Esophagus muscularis mucosa (tissue), 4 donors: Measurements from ENCODE around the gene SLBP. TPM values are rescaled to one million over a fixed set of nuclear protein-coding genes. Genes with fewer than 3 reads are reported as not detected.

Experiments used
- DNase-seq: peaks from one replicate; pipeline ENCODE4 v3.0.0-alpha.2; 2017; ENCODE audit errors: extremely low spot score
- H3K27ac ChIP-seq, 4 donors: fragments of 200-600 bp; sonication (generic); replicated peaks in 1 of 4; 1 replicate in 3 of 4; 2 replicates in 1 of 4; pipeline ENCODE4 v1.5.1; 2016 to 2019; ENCODE audit warnings: mild to moderate bottlenecking in 1 of 4
- H3K27me3 ChIP-seq, 4 donors: fragments of 200-600 bp; sonication (generic); one replicate each; pipeline versions ENCODE4 v1.5.1 to v1.6.0; 2016 to 2019
- H3K36me3 ChIP-seq, 4 donors: fragments of 200-600 bp; sonication (generic); one replicate each; pipeline ENCODE4 v1.5.1; 2016 to 2019
- H3K4me1 ChIP-seq, 4 donors: fragments of 200-600 bp; sonication (generic); one replicate each; pipeline ENCODE4 v1.5.1; 2016 to 2019
- H3K4me3 ChIP-seq, 4 donors: fragments of 200-600 bp; sonication (generic); 1 replicate in 2 of 4; 2 replicates in 2 of 4; pipeline ENCODE4 v1.5.1; 2016 to 2019; ENCODE audit warnings: mild to moderate bottlenecking in 4 of 4, moderate library complexity in 1 of 4
- H3K9me3 ChIP-seq, 4 donors: fragments of 200-600 bp; sonication (generic); 1 replicate in 3 of 4; 2 replicates in 1 of 4; pipeline ENCODE4 v1.5.1; 2016 to 2019
- EP300 ChIP-seq: sonication (generic); formaldehyde crosslinking; IDR thresholded peaks from one replicate; pipeline ENCODE4 v1.6.1; 2017; ENCODE audit warnings: antibody characterized with exemption
- POLR2A ChIP-seq: fragments of 450-650 bp; IDR thresholded peaks from one replicate; pipeline ENCODE4 v1.6.1; 2017; ENCODE audit warnings: antibody characterized with exemption, moderate library complexity, mild to moderate bottlenecking, low read depth
- POLR2AphosphoS5 ChIP-seq, 2 donors: sonication (generic); formaldehyde crosslinking; IDR thresholded peaks; one replicate each; pipeline ENCODE4 v1.6.1; 2017; ENCODE audit warnings: antibody characterized with exemption in 2 of 2
- WGBS: methylation state at CpG from one replicate; pipeline ENCODE4 v1.1.5; 2018; 5-methylcytosine and 5-hydroxymethylcytosine counted together
- intact Hi-C: fragments of 100-400 bp; cut with DNase I; formaldehyde crosslinking; loops from one replicate; pipeline ENCODE4 v1.15.1; 2023
- total RNA-seq, 4 donors: library from RNA; depleted of rRNA; stranded (reverse); fragments of >200 nt; gene quantifications; one replicate each; pipeline versions ENCODE4 v1.1.0 to v1.2.1, GENCODE V29; 2016
- TF ChIP-seq, protein P1 (sequence below), 3 experiments: fragments of 200-600 bp in 2 of 3; fragments of 450-650 bp in 1 of 3; sonication (generic) in 2 of 3; IDR thresholded peaks; one replicate each; pipeline ENCODE4 v1.5.1; 2017 to 2019; ENCODE audit warnings: antibody characterized with exemption in 3 of 3, mild to moderate bottlenecking in 2 of 3, moderate library complexity in 1 of 3

SLBP gene
- total RNA-seq, 4 donors from 2014 or later = 41.5 to 56.1 (median 45.5) TPM

DNA sequence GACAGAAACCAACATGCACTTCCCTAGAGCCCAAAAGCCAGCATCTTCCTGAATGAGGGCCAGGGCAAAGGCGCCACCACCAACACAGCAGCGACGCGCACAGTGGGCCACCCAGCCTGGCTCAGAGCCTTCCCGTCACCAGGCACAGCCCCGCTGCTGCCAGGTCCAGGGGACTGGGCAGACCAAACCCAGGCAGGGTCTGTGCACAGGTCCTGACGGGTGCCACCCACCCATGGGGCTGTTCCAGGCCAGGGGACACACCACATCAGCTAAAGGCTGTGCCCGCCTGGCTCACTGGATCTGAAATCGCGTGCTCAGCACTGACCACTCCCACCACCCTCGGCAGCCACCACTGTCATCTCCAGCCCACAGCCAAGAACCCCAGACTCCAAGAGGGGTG is 41.8 kb downstream of the SLBP start:
- intact Hi-C loops = no loop called here
- no peak overlapping the region for H3K27ac ChIP-seq
- peaks cover 0 to 4% (median 1%) of the 10 kb centered on the region in 4 donors for H3K4me1 ChIP-seq
- no peak for TF ChIP-seq POLR2AphosphoS5 (IDR thresholded peaks at IDR 0.05)
- no peak for TF ChIP-seq EP300
- TF ChIP-seq, protein P1, sequence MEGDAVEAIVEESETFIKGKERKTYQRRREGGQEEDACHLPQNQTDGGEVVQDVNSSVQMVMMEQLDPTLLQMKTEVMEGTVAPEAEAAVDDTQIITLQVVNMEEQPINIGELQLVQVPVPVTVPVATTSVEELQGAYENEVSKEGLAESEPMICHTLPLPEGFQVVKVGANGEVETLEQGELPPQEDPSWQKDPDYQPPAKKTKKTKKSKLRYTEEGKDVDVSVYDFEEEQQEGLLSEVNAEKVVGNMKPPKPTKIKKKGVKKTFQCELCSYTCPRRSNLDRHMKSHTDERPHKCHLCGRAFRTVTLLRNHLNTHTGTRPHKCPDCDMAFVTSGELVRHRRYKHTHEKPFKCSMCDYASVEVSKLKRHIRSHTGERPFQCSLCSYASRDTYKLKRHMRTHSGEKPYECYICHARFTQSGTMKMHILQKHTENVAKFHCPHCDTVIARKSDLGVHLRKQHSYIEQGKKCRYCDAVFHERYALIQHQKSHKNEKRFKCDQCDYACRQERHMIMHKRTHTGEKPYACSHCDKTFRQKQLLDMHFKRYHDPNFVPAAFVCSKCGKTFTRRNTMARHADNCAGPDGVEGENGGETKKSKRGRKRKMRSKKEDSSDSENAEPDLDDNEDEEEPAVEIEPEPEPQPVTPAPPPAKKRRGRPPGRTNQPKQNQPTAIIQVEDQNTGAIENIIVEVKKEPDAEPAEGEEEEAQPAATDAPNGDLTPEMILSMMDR (IDR thresholded peaks at IDR 0.05) = no peak
- no peak for TF ChIP-seq POLR2A
- no peak overlapping the region for H3K4me3 ChIP-seq
- H3K36me3 ChIP-seq = no peaks in the 10 kb centered on the region
- DNase-seq = no peak
- no peaks in the 10 kb centered on the region for H3K9me3 ChIP-seq
- 93% methylated on average over 8 of the region's 11 CpGs for WGBS
- no peaks in the 10 kb centered on the region for H3K27me3 ChIP-seq

DNA sequence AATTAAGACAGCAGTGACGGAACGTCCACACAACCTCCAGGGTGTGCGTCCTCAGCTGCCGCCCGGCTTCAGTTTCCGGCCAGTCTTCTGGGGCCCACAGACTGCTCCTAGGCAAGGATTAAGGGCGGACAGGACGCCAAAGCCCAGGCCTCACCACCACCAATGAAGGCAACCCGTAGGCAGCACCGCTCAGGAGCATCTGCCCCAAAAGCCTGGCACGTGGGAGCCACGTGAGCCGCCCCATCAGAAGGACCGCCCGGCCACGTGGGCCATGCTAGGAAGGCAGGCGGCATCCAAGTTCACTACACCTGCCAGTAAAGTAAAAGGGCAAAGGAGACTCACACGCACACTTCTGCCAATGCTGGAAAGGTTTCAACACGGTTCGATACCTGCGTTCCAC is 42.3 kb downstream of the SLBP start:
- Histone ChIP-seq H3K9me3 (no peaks in the 10 kb centered on the region), H3K4me1 (peaks cover 0 to 4% (median 1%) of the 10 kb centered on the region in 4 donors), H3K4me3 (no peak overlapping the region), H3K27ac (no peak overlapping the region), H3K27me3 (no peaks in the 10 kb centered on the region), H3K36me3 (no peaks in the 10 kb centered on the region)
- DNase-seq = no peak
- WGBS = 94% methylated on average over 21 of the region's 21 CpGs
- intact Hi-C loops = no loop called here
- no peak for TF ChIP-seq POLR2AphosphoS5 (IDR thresholded peaks at IDR 0.05)
- TF ChIP-seq, protein P1 (IDR thresholded peaks at IDR 0.05) = no peak
- no peak for TF ChIP-seq EP300
- no peak for TF ChIP-seq POLR2A

DNA sequence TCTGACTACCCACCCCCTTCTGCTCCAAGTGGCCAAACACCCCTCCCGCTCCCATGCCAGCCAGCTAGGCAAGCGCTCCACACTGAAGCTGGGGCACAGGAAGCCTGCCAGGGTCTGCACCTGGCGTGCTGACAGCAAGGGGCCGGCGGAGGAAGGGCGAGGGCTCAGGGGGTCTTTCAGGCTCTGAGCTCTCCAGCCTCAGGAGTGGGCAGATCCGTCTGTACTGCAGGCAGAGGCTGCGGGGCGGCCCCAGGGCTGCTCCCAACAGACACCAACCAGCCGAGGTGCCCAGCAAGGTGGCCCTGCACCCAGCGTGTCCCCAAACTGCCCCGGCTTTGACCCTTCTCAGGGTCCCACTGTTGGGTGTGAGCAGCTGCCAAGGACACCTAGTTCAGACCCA is 42.8 kb downstream of the SLBP start:
- WGBS = 93% methylated on average over 3 of the region's 12 CpGs
- H3K27ac ChIP-seq = no peak overlapping the region
- no peaks in the 10 kb centered on the region for H3K9me3 ChIP-seq
- DNase-seq = no peak
- H3K27me3 ChIP-seq = no peaks in the 10 kb centered on the region
- TF ChIP-seq POLR2A = no peak
- no peak for TF ChIP-seq EP300
- no peak for TF ChIP-seq POLR2AphosphoS5 (IDR thresholded peaks at IDR 0.05)
- TF ChIP-seq, protein P1 (IDR thresholded peaks at IDR 0.05) = no peak
- H3K4me3 ChIP-seq = no peak overlapping the region
- intact Hi-C loops = no loop called here
- no peaks in the 10 kb centered on the region for H3K36me3 ChIP-seq
- peaks cover 0 to 4% (median 1%) of the 10 kb centered on the region in 4 donors for H3K4me1 ChIP-seq

- H3K27ac ChIP-seq = no peak overlapping the region
- intact Hi-C loops = no loop called here
- DNase-seq = no peak
- TF ChIP-seq, protein P1 (IDR thresholded peaks at IDR 0.05) = no peak
- TF ChIP-seq POLR2A = no peak
- TF ChIP-seq POLR2AphosphoS5 (IDR thresholded peaks at IDR 0.05) = no peak
- no peak for TF ChIP-seq EP300
- no peaks in the 10 kb centered on the region for H3K27me3 ChIP-seq
- no peaks in the 10 kb centered on the region for H3K9me3 ChIP-seq
- WGBS = 100% methylated on average over 1 of the region's 8 CpGs
- H3K4me1 ChIP-seq = peaks cover 0 to 4% (median 1%) of the 10 kb centered on the region in 4 donors
- H3K36me3 ChIP-seq = no peaks in the 10 kb centered on the region
- no peak overlapping the region for H3K4me3 ChIP-seq
Observed at GRCh38 chr4:1668488-1668840, 43.7 kb downstream of the SLBP start.

DNA sequence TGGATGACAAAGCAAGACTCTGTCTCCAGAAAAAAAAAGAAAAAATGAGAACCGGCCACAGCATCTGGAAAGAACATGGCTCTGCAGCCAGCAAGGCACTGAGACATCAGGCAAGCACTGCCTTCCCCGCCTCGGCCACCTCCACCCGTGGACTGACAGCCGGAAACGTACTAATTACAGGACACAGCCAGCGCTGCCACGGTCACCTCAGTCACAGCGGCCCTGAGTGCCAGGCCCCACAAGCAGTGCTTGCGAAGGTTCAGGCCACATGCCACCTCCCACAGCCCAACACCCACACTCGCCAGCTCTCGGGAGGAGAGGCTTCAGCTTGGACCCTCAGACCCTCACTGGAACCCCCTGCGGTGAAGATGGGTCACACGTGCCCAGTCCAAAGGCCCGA is 44.8 kb downstream of the SLBP start:
- intact Hi-C loops = no loop called here
- DNase-seq = no peak
- TF ChIP-seq POLR2AphosphoS5 (IDR thresholded peaks at IDR 0.05) = no peak
- TF ChIP-seq, protein P1 (IDR thresholded peaks at IDR 0.05) = no peak
- TF ChIP-seq EP300 = no peak
- no peak for TF ChIP-seq POLR2A
- Histone ChIP-seq H3K27ac (no peak overlapping the region), H3K4me1 (peaks cover 0 to 4% (median 1%) of the 10 kb centered on the region in 4 donors), H3K9me3 (no peaks in the 10 kb centered on the region), H3K36me3 (no peaks in the 10 kb centered on the region), H3K27me3 (no peaks in the 10 kb centered on the region), H3K4me3 (no peak overlapping the region)
- 87% methylated on average over 11 of the region's 15 CpGs for WGBS
